Activated T-helper 9 cell treated with anti-CD3 and anti-CD28 coated beads, Interleukin-2, amount 50 U/mL, for 16 hours (primary cell): ENCODE results near the gene ME2.
"Not testable (repeated sequence)": the region's sequence is repeated elsewhere in the genome, so short reads cannot be mapped to it uniquely, and the experiment has no call there.

Source experiments
- DNase-seq: peaks from one replicate; pipeline ENCODE4 v3.0.0-alpha.2; 2020; ENCODE audit warnings: low read depth

Gene ME2

DNA sequence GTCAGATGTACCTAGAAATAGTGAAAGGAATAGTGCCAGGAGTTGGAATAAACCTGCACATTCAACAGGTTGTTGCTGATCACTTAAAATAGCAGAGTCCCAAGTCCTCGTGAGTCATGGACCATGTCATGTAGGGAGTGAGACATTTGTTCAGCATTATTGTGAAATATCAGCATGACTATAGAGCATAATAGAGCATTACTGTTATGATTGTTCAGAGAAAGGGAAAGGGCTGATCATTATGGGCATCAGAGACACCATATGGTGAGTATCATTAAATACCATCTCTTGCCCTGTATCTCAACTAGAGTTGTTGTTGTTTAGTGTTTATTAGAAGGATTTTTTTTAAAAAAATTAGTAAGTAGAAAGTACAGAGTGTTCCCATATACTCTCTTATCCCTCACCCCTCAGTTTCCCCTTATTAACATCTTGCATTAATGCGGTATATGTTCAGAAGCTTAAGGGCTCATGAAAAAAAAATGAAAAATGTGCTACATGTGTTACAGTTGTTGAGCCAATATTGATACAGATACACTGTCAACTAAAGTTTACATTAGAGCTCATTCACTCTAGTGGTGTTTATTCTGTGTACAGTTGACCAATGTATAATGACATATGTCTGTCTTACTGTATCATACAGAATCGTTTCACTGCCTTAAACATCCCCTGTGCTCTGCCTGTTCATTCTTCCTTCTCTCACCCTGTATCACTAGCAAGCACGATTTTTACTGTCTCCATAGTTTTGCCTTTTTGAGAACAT is 94.6 kb downstream of the ME2 start:
- DNase-seq = no peak

DNA sequence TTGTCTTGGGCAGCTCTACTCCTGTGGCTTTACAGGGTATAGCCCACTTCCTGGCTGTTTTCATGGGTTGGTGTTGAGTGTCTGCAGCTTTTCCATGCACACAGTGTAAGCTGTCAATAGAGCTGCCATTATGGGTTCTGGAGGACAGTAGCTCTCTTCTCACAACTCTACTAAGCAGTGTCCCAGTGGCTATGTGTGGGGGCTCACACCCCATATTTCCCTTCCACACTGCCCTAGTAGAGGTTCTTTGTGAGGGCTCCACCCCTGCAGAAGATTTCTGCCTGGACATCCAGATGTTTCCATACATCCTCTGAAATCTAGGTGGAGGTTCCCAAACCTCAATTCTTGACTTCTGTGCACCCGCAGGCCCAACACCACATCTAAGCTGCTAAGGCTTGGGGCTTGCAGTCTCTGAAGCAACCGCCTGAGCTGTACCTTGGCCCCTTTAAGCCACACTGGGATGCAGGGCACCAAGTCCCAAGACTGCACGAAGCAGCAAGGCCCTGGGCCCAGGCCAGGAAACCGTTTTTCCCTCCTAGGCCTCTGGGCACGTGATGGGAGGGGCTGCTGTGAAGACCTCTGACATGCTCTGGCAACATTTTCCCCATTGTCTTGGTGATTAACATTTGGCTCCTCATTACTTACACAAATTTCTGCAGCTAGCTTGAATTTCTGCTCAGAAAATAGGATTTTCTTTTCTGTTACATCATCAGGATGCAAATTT is 98.3 kb downstream of the ME2 start:
- DNase-seq = no peak

DNA sequence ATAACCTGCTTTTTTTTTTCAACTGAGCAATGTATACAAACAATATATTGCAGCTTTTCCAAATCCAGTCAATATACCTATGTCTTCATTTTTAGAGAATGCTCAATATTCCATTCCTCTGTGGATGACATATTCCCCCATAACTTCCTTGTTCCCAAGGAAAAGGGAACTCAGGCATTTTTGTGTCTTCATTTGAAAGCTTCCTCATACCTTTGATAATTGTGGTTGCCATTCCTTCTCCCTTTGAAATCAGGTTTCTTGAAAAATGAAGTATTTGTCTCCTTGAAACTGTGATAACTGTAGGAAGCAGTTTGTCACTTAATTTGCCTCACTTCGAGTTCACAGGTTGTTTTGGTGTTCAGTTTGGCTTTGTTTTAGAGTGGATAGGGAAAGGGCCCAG is 102.5 kb downstream of the ME2 start:
- no peak for DNase-seq

DNA sequence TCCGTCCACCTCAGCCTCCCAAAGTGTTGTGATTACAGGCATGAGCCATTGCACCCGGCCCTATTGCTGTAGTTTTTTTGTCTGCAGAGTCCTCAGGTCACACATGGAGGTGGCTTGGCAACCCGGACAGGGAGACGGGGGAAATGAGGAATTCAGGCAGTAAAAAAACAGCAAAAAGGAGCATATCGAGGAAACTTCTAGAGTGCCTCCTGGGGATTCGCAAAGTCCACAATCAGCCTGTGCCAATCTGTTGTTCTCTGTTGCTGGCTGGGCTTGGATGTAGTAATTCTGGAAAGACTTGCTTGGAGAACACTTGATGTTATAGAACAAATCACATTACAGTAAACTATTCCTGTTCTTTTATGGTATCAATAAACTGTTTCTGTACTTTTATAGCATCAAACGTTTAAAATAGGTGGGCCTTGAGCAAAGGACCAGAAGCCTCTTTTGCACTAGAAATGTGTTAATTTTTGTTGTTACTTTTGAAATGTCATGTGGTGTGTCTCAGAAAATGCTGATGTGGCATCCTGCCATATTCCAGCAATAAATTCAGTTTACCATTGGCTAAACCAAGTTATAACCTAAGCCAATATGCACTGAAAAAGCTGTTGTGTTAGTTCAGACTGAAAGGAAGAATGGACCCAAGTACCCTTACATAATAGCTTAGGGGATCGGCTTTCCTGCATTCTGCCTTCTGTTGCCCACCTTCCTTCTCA is 103.3 kb downstream of the ME2 start:
- no peak for DNase-seq

DNA sequence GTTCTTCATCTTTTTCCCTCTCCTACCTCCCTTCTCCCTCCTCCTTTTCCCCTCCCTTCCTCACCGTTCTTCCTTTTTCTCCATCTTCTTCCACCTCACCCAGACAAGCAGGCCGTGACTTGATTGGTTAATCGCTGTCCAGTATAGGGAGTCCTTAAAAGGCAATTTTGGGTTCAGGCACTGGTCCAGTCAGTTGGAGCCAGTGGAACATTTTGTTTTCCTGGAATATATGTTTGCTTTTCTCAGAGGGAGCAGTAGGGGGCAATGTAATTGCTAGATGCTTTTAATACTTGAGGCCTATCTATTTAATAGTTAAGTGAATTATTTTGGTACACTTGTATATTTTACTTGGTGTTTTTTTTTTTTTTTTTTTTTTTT is 103.9 kb downstream of the ME2 start:
- DNase-seq = no peak

DNA sequence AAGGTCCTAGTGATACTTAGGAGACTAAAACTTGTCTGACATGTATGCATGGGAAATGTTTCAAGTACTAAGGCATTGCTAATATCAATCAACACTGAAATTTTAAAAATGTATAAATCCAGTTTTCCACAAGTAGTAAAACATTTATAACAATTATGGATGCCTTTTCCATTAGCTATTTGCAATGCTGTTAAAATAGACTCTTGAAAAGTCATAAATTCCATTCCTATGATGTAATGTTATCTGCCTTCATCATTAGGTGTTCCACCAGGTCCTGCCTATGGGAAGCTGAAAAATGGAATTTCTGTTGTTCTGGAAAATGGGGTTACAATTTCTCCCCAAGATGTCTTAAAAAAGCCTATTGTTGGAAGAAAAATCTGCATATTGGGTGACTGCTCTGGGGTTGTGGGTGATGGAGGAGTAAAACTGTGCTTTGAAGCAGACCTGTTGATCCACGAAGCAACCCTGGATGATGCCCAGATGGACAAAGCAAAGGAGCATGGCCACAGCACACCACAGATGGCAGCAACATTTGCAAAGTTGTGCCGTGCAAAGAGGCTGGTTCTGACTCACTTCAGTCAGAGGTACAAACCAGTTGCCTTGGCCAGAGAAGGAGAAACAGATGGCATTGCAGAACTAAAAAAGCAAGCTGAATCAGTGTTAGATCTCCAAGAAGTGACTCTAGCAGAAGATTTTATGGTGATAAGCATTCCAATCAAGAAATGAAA is 107.6 kb downstream of the ME2 start:
- DNase-seq = no peak

DNA sequence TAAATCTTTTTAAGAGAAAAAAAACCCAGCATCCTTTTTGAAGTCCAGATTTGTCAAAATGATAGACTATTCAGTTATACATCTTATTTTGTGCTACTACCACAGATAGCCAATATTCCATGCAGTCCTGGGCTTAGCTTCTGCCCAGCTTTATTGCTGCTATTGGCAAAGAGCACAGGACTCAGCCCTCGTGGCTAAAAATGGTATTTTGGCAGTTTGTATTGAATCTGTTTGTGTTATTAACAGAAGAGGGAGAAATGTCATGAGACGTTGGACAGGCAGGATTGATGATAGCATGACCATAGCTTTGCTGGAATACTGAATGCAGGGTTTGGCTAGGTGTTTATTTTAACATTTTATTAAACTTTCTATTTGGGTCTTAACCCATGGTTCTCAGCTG is 108.3 kb downstream of the ME2 start:
- DNase-seq = no peak

DNA sequence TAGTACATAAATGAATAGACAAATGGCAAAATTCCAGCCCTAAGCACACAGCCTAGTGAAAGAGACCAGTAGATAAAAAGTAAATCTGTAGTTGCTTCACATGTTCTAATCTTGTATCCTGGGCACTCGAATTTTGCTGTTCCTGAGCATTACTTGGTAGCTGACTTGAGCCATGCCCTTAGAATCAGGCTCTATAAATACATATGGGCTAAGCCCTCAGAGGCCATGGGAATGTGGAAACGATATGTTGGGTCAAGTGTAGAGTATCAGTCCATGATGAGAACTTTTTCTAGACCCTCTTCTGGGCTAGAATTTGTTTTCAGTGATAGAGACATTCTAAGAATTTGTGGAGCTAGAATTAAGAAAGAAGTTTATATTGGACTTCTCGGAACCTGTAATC is 110.8 kb downstream of the ME2 start:
- no peak for DNase-seq

DNA sequence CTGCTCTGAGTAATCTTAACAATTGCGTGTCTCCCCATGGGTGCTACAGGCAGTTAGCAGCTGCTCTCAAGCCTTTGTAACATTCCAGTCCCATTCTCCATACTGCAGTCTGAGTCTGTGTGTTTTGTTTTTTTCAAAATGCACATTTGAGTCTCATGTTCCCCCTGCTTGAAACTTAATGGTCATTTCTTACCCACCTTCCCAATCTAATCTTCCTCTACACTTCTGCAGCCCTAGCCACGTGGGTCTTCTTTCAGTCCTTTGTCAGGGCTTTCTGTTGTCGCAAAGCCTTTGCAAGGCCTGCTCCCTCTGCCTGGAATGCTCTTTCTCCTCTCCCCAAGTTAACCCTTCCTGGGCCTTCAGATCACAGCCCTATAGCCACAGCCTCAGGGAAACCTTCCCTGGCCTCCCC is 113.4 kb downstream of the ME2 start:
- no peak for DNase-seq

DNA sequence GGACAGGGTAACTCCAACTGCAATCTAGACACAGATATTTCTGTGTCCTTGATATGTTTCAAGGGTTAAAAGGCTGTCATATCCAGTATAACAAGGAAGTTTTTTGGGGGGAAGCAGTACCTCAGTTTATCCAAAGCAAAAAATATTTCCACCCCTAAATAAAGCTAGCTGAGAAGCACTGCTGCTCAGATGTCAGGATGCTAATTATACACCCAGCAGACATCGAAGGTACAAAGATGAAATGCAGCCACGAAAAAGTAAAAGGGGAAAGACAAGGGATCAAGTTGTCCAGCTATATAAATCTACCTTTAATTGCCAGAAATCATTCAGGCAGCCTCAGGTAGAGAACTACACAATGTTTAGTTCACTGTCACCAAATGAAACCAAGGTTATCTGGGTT is 115.1 kb downstream of the ME2 start:
- no peak for DNase-seq

DNA sequence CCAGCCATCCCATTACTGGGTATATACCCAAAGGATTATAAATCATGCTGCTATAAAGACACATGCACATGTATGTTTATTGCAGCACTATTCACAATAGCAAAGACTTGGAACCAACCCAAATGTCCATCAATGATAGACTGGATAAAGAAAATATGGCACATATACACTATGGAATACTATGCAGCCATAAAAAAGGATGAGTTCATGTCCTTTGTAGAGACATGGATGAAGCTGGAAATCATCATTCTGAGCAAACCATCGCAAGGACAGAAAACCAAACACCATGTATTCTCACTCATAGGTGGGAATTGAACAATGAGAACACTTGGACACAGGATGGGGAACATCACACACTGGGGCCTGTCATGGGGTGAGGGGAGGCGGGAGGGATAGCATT is 124.3 kb downstream of the ME2 start:
- not testable (repeated sequence) for DNase-seq
